K562 (cell line): Measurements from ENCODE around the gene MBD6. TPM values are rescaled to one million over a fixed set of nuclear protein-coding genes. Genes with fewer than 3 reads are reported as not detected.

Source experiments
- CREB1 ChIP-seq, 2 experiments: sonication (generic) in 1 of 2; formaldehyde crosslinking in 1 of 2; IDR thresholded peaks; 2 replicates each; pipeline versions ENCODE4 v1.6.1 to v1.8.0; 2012 to 2022; ENCODE audit warnings: inconsistent platforms in 1 of 2, mild to moderate bottlenecking in 1 of 2, missing genetic modification reagents in 1 of 2, moderate library complexity in 1 of 2
- CTBP1 ChIP-seq: fragments of 450-650 bp; IDR thresholded peaks from 2 replicates; pipeline ENCODE4 v1.6.1; 2016; ENCODE audit warnings: borderline replicate concordance
- DDX20 ChIP-seq: fragments of 450-650 bp; IDR thresholded peaks from 2 replicates; pipeline ENCODE4 v1.6.1; 2016; ENCODE audit warnings: missing genetic modification characterization, low read depth, mild to moderate bottlenecking, missing compliant biosample characterization, moderate library complexity
- DNMT1 ChIP-seq: fragments of 450-650 bp; IDR thresholded peaks from 2 replicates; pipeline ENCODE4 v1.6.1; 2016; ENCODE audit warnings: antibody characterized with exemption, mild to moderate bottlenecking
- MEIS2 ChIP-seq: fragments of 450-650 bp; IDR thresholded peaks from 2 replicates; pipeline ENCODE4 v1.6.1; 2014; ENCODE audit warnings: mild to moderate bottlenecking; ENCODE audit not compliant: partially characterized antibody
- NFXL1 ChIP-seq: fragments of 450-650 bp; formaldehyde crosslinking; IDR thresholded peaks from 2 replicates; pipeline ENCODE4 v1.4.0; 2021; ENCODE audit warnings: mild to moderate bottlenecking
- POLR2B ChIP-seq: fragments of 450-650 bp; IDR thresholded peaks from 2 replicates; pipeline ENCODE4 v1.6.1; 2018; ENCODE audit warnings: low read depth; ENCODE audit not compliant: partially characterized antibody
- SMAD3 ChIP-seq: fragments of 450-650 bp; formaldehyde crosslinking; conservative IDR thresholded peaks from 2 replicates; pipeline ENCODE4 v1.4.0; 2020; ENCODE audit warnings: mild to moderate bottlenecking
- TFAM ChIP-seq: fragments of 250-450 bp; sonication (Bioruptor Pico); conservative IDR thresholded peaks from 2 replicates; pipeline ENCODE4 v1.5.0; 2021; ENCODE audit warnings: mild to moderate bottlenecking, moderate library complexity
- XRCC3 ChIP-seq: fragments of 450-650 bp; IDR thresholded peaks from 2 replicates; pipeline ENCODE4 v1.6.1; 2017; ENCODE audit warnings: mild to moderate bottlenecking, moderate library complexity
- ZMIZ1 ChIP-seq, 2 experiments: fragments of 150-350 bp in 1 of 2; IDR thresholded peaks; 2 replicates each; pipeline ENCODE4 v1.6.1; 2012 to 2016; ENCODE audit warnings: low read depth in 2 of 2, low read length in 2 of 2, mild to moderate bottlenecking in 1 of 2, moderate library complexity in 1 of 2
- ZNF830 ChIP-seq: fragments of 250-450 bp; sonication (Bioruptor Pico); IDR thresholded peaks from 2 replicates; pipeline ENCODE4 v1.5.0; 2021; ENCODE audit warnings: mild to moderate bottlenecking
- polyA plus RNA-seq, 8 experiments: library from polyadenylated mRNA; depleted of rRNA in 4 of 8; stranded (reverse) in 5 of 8; unstranded in 3 of 8; fragments of >200 nt; fragmentation: Nextera tagmentation in 2 of 8; fragmentation: Illumina TruSeq in 1 of 8; extraction: Ambion mirVana in 2 of 8; extraction: Trizol in 1 of 8; gene quantifications; 2 replicates each; pipeline versions ENCODE4 v1.2.1 to v1.2.3, GENCODE V29; 2011 to 2014; ENCODE audit warnings: inconsistent platforms in 1 of 8, missing spikeins in 1 of 8
- total RNA-seq, 7 experiments: library from RNA; depleted of rRNA in 6 of 7; stranded (reverse); fragments of >200 nt in 6 of 7; fragmentation: Illumina TruSeq in 2 of 7; extraction: Trizol in 2 of 7; gene quantifications; 2 replicates each; pipeline versions ENCODE4 v1.2.1 to v1.2.3, GENCODE V29; 2011 to 2021; ENCODE audit warnings: low replicate concordance in 1 of 7
- TF ChIP-seq, protein P1 (sequence below): fragments of 250-450 bp; sonication (Bioruptor Pico); IDR thresholded peaks from 2 replicates; pipeline ENCODE4 v1.4.0; 2020; ENCODE audit warnings: mild to moderate bottlenecking, moderate library complexity
- TF ChIP-seq, protein P2 (sequence below), 2 experiments: fragments of 450-650 bp in 1 of 2; sonication (generic) in 1 of 2; formaldehyde crosslinking; conservative IDR thresholded peaks; 2 replicates each; pipeline versions ENCODE4 v1.4.0 to v1.8.1; 2020 to 2022; ENCODE audit warnings: mild to moderate bottlenecking in 1 of 2, missing genetic modification reagents in 1 of 2
- TF ChIP-seq, protein P3 (sequence below): fragments of 200-800 bp; sonication (Bioruptor generic); IDR thresholded peaks from 2 replicates; pipeline ENCODE4 v1.6.1; 2017; ENCODE audit warnings: missing genetic modification characterization, missing compliant biosample characterization

The MBD6 gene
- total and polyA plus RNA-seq, 9 of the 15 experiments (the other 6 are each of a cell fraction or from before 2014, with no cell fraction given) = 2.0 to 54.8 (median 3.8) TPM

DNA sequence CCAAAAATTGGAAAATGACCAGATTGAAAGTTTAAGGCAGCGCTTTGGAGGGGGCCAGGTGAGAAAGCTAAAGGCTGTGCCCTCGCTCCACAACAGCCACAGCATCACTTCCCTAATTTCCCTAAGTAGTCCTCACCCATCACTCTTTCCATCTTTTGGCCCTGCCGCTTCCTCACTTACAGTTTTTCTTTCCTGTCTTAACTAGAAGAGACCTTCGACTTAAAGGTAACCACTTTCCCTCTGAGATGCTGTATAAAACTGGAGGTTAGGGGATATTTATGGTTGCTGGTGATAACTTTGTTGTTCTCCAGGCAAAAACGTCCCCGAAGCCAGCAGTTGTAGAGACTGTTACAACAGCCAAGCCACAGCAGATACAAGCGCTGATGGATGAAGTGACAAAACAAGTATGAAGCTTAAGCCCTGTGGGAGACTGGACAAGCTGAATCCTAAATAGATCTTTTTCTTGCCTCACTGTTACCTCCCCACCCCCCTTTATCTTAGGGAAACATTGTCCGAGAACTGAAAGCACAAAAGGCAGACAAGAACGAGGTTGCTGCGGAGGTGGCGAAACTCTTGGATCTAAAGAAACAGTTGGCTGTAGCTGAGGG, 6.6 kb upstream of the MBD6 start (continued):
- TF ChIP-seq, protein P1, sequence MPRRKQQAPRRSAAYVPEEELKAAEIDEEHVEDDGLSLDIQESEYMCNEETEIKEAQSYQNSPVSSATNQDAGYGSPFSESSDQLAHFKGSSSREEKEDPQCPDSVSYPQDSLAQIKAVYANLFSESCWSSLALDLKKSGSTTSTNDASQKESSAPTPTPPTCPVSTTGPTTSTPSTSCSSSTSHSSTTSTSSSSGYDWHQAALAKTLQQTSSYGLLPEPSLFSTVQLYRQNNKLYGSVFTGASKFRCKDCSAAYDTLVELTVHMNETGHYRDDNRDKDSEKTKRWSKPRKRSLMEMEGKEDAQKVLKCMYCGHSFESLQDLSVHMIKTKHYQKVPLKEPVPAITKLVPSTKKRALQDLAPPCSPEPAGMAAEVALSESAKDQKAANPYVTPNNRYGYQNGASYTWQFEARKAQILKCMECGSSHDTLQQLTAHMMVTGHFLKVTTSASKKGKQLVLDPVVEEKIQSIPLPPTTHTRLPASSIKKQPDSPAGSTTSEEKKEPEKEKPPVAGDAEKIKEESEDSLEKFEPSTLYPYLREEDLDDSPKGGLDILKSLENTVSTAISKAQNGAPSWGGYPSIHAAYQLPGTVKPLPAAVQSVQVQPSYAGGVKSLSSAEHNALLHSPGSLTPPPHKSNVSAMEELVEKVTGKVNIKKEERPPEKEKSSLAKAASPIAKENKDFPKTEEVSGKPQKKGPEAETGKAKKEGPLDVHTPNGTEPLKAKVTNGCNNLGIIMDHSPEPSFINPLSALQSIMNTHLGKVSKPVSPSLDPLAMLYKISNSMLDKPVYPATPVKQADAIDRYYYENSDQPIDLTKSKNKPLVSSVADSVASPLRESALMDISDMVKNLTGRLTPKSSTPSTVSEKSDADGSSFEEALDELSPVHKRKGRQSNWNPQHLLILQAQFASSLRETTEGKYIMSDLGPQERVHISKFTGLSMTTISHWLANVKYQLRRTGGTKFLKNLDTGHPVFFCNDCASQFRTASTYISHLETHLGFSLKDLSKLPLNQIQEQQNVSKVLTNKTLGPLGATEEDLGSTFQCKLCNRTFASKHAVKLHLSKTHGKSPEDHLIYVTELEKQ = peak; percentile 37; the same call in 1 of the 2 replicates
- peak; percentile 98 for TF ChIP-seq DNMT1
- TF ChIP-seq, protein P2, sequence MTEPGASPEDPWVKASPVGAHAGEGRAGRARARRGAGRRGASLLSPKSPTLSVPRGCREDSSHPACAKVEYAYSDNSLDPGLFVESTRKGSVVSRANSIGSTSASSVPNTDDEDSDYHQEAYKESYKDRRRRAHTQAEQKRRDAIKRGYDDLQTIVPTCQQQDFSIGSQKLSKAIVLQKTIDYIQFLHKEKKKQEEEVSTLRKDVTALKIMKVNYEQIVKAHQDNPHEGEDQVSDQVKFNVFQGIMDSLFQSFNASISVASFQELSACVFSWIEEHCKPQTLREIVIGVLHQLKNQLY (CRISPR knock-in tag; conservative IDR thresholded peaks at IDR 0.05) = 0 out of 4 replicates have a peak, but pooled peaks of 1 of the 2 experiments have one; percentile 48
- TF ChIP-seq CTBP1 = peak; percentile 80
- no peak for TF ChIP-seq DDX20 (tag)
- 0 out of 2 replicates have a peak, but pooled peaks have one; percentile 34 for TF ChIP-seq NFXL1 (CRISPR knock-in tag)
- peak; percentile 72 for TF ChIP-seq MEIS2
- no peak for TF ChIP-seq TFAM (CRISPR knock-in tag)
- TF ChIP-seq SMAD3 = peak; percentile 60; the same call in 1 of the 2 replicates
- TF ChIP-seq ZMIZ1 (IDR thresholded peaks at IDR 0.05; ENCODE audit: low read depth in 2 of 2, low read length in 2 of 2) = peak in 1 of 2 experiments; percentile 11; a peak in 1 of 4 replicates
- no peak for TF ChIP-seq XRCC3
- TF ChIP-seq, protein P3, sequence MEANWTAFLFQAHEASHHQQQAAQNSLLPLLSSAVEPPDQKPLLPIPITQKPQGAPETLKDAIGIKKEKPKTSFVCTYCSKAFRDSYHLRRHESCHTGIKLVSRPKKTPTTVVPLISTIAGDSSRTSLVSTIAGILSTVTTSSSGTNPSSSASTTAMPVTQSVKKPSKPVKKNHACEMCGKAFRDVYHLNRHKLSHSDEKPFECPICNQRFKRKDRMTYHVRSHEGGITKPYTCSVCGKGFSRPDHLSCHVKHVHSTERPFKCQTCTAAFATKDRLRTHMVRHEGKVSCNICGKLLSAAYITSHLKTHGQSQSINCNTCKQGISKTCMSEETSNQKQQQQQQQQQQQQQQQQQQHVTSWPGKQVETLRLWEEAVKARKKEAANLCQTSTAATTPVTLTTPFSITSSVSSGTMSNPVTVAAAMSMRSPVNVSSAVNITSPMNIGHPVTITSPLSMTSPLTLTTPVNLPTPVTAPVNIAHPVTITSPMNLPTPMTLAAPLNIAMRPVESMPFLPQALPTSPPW (CRISPR knock-in tag) = peak; percentile 33; the same call in 1 of the 2 replicates
- no peak for TF ChIP-seq ZNF830
- peak; percentile 36; the same call in 1 of the 2 replicates for TF ChIP-seq CREB1 (IDR thresholded peaks at IDR 0.05)
- TF ChIP-seq CREB1 (CRISPR knock-in tag; IDR thresholded peaks at IDR 0.05) = 0 out of 2 replicates have a peak, but pooled peaks have one; percentile 15
- TF ChIP-seq POLR2B = peak; percentile 78
